Measurements from ENCODE around the gene SRRM4. TPM values are rescaled to one million over a fixed set of nuclear protein-coding genes. Genes with fewer than 3 reads are reported as not detected.

The SRRM4 gene
- total and polyA plus RNA-seq, 2 experiments from 2014 or later, result 0.53 to 0.63 TPM

DNA sequence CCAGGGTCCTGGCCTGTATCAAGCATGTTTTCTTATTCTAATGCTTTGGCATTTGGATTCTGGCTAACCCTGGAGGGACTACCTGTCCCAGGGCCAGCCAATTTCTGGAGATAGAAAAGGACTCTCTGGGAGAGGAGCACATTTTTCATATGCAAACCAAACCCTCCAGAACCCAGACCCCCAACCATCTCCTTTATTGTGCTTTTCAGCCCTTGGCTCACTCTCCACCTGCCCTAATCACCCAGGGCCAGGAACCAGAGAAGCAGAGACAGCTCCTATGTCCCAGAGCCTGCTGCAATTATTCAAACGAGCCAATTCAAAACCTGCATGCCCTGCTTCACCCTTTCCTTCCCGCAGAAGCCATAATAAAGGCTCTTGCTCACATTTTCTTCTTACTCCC, 221.2 kb downstream of the SRRM4 start (continued):
- TF ChIP-seq, protein P1, sequence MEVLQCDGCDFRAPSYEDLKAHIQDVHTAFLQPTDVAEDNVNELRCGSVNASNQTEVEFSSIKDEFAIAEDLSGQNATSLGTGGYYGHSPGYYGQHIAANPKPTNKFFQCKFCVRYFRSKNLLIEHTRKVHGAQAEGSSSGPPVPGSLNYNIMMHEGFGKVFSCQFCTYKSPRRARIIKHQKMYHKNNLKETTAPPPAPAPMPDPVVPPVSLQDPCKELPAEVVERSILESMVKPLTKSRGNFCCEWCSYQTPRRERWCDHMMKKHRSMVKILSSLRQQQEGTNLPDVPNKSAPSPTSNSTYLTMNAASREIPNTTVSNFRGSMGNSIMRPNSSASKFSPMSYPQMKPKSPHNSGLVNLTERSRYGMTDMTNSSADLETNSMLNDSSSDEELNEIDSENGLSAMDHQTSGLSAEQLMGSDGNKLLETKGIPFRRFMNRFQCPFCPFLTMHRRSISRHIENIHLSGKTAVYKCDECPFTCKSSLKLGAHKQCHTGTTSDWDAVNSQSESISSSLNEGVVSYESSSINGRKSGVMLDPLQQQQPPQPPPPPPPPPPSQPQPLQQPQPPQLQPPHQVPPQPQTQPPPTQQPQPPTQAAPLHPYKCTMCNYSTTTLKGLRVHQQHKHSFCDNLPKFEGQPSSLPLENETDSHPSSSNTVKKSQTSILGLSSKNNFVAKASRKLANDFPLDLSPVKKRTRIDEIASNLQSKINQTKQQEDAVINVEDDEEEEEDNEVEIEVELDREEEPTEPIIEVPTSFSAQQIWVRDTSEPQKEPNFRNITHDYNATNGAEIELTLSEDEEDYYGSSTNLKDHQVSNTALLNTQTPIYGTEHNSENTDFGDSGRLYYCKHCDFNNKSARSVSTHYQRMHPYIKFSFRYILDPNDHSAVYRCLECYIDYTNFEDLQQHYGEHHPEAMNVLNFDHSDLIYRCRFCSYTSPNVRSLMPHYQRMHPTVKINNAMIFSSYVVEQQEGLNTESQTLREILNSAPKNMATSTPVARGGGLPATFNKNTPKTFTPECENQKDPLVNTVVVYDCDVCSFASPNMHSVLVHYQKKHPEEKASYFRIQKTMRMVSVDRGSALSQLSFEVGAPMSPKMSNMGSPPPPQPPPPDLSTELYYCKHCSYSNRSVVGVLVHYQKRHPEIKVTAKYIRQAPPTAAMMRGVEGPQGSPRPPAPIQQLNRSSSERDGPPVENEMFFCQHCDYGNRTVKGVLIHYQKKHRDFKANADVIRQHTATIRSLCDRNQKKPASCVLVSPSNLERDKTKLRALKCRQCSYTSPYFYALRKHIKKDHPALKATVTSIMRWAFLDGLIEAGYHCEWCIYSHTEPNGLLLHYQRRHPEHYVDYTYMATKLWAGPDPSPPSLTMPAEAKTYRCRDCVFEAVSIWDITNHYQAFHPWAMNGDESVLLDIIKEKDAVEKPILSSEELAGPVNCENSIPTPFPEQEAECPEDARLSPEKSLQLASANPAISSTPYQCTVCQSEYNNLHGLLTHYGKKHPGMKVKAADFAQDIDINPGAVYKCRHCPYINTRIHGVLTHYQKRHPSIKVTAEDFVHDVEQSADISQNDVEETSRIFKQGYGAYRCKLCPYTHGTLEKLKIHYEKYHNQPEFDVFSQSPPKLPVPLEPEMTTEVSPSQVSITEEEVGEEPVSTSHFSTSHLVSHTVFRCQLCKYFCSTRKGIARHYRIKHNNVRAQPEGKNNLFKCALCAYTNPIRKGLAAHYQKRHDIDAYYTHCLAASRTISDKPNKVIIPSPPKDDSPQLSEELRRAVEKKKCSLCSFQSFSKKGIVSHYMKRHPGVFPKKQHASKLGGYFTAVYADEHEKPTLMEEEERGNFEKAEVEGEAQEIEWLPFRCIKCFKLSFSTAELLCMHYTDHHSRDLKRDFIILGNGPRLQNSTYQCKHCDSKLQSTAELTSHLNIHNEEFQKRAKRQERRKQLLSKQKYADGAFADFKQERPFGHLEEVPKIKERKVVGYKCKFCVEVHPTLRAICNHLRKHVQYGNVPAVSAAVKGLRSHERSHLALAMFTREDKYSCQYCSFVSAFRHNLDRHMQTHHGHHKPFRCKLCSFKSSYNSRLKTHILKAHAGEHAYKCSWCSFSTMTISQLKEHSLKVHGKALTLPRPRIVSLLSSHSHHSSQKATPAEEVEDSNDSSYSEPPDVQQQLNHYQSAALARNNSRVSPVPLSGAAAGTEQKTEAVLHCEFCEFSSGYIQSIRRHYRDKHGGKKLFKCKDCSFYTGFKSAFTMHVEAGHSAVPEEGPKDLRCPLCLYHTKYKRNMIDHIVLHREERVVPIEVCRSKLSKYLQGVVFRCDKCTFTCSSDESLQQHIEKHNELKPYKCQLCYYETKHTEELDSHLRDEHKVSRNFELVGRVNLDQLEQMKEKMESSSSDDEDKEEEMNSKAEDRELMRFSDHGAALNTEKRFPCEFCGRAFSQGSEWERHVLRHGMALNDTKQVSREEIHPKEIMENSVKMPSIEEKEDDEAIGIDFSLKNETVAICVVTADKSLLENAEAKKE (CRISPR knock-in tag; IDR thresholded peaks at IDR 0.05), result peak; percentile 54; the same call in 1 of the 2 replicates

DNA sequence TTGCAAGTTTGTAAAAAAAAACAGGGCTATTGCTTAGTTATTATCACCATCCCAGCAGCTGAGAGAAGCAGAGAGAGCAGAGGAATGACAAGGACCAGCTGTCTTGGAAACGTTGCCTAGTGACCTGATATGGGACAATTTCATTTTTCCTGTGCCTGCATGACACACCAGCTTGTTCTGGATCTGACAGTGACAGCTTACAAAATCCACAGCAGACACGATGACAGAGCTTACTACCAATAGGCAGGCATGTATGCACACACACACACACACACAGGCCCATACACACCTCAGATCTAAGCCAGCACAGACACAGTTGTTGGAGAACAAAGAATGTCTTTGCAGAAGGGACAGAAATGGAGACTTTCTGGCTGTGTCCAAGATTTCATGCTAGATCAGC, 222.8 kb downstream of the SRRM4 start:
- Mint-ChIP-seq H3K9me3 (no peaks in the 10 kb centered on the region; the same call in 2 of the 3 replicates), H3K27ac (no peak overlapping the region), H3K27me3 (ENCODE audit: insufficient read depth, low read depth, poor library complexity) (peaks cover 4% of the 10 kb centered on the region), H3K4me3 (no peak overlapping the region), H3K4me1 (peaks cover 61% of the 10 kb centered on the region), H3K36me3 (ENCODE audit: low read depth) (no peaks in the 10 kb centered on the region)
- Histone ChIP-seq H3K9me2 (ENCODE audit: insufficient read depth) (peaks cover 9% of the 10 kb centered on the region; the same call in 1 of the 2 replicates), H3K4me1 (ENCODE audit: insufficient read depth) (peaks cover 30% of the 10 kb centered on the region), H3K27me3 (ENCODE audit: insufficient read depth) (no peaks in the 10 kb centered on the region), H3K4me2 (no peak overlapping the region), H4K20me1 (replicated peaks; ENCODE audit: insufficient read depth) (no peaks in the 10 kb centered on the region), H3K27ac (ENCODE audit: low read depth) (no peak overlapping the region), H3K4me3 (no peak overlapping the region), H3K36me3 (ENCODE audit: insufficient read depth) (no peaks in the 10 kb centered on the region), H3K79me2 (replicated peaks; ENCODE audit: insufficient read depth) (no peaks in the 10 kb centered on the region), H2AFZ (no peak overlapping the region), H3F3A (replicated peaks; ENCODE audit: low read depth) (0 out of 2 replicates have a peak, but pooled peaks cover 10% of the 10 kb centered on the region)
- DNase-seq (ENCODE audit: low spot score) (no peak), ATAC-seq (no peak)
- TF ChIP-seq, protein P2, sequence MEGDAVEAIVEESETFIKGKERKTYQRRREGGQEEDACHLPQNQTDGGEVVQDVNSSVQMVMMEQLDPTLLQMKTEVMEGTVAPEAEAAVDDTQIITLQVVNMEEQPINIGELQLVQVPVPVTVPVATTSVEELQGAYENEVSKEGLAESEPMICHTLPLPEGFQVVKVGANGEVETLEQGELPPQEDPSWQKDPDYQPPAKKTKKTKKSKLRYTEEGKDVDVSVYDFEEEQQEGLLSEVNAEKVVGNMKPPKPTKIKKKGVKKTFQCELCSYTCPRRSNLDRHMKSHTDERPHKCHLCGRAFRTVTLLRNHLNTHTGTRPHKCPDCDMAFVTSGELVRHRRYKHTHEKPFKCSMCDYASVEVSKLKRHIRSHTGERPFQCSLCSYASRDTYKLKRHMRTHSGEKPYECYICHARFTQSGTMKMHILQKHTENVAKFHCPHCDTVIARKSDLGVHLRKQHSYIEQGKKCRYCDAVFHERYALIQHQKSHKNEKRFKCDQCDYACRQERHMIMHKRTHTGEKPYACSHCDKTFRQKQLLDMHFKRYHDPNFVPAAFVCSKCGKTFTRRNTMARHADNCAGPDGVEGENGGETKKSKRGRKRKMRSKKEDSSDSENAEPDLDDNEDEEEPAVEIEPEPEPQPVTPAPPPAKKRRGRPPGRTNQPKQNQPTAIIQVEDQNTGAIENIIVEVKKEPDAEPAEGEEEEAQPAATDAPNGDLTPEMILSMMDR (conservative IDR thresholded peaks at IDR 0.05; ENCODE audit: low read depth in 2 of 2), result no peak
- no peak for TF ChIP-seq STAT1 (IDR thresholded peaks at IDR 0.05; ENCODE audit: unreplicated experiment)
- TF ChIP-seq JUNB (IDR thresholded peaks at IDR 0.05; ENCODE audit: unreplicated experiment), result no peak
- TF ChIP-seq, protein P3, sequence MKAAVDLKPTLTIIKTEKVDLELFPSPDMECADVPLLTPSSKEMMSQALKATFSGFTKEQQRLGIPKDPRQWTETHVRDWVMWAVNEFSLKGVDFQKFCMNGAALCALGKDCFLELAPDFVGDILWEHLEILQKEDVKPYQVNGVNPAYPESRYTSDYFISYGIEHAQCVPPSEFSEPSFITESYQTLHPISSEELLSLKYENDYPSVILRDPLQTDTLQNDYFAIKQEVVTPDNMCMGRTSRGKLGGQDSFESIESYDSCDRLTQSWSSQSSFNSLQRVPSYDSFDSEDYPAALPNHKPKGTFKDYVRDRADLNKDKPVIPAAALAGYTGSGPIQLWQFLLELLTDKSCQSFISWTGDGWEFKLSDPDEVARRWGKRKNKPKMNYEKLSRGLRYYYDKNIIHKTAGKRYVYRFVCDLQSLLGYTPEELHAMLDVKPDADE (IDR thresholded peaks at IDR 0.05), result no peak
- no peak for TF ChIP-seq CREB1 (CRISPR knock-in tag; IDR thresholded peaks at IDR 0.05; ENCODE audit: low read depth)
- TF ChIP-seq EZH2phosphoT487 (IDR thresholded peaks at IDR 0.05; ENCODE audit: unreplicated experiment), result no peak
